HG03066 (cell line): ENCODE results near the gene SAMD4A.

Experiments
- ATAC-seq: cut with Tn5 transposase; IDR thresholded peaks from one replicate; pipeline ENCODE4 v1.9.1; 2021; ENCODE audit warnings: low read depth; ENCODE audit not compliant: unreplicated experiment

Gene SAMD4A

GRCh38 chr14:54627540-54628363 is 60.8 kb downstream of the SAMD4A start:
- ATAC-seq = peak; percentile 75

- ATAC-seq = no peak
These were observed 62.3 kb downstream of the SAMD4A start for GRCh38 chr14:54629183-54629582.

- no peak for ATAC-seq
These were observed 62.9 kb downstream of the SAMD4A start for GRCh38 chr14:54629635-54630360.

GRCh38 chr14:54631016-54631415 is 64.1 kb downstream of the SAMD4A start:
- ATAC-seq = no peak

DNA sequence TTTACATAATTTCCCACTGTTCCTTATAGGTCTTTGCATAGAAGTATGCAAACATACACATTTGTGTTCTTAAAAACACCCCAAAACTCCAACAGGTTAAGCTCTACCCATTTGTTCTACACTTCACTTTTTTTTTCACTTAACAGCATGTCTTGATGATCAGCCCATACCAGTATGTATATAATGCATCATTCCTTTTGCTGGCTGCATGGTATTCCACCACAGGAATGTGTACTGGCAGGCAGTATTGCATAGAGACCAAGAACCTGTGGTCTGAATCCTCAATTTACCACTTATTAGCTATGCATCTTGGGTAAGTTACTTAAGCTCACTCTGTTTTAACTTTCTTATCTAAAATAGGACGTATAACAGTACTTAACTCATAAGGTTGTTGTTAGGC is 65.5 kb downstream of the SAMD4A start:
- ATAC-seq = no peak

GRCh38 chr14:54633076-54633475 is 66.1 kb downstream of the SAMD4A start:
- no peak for ATAC-seq

DNA sequence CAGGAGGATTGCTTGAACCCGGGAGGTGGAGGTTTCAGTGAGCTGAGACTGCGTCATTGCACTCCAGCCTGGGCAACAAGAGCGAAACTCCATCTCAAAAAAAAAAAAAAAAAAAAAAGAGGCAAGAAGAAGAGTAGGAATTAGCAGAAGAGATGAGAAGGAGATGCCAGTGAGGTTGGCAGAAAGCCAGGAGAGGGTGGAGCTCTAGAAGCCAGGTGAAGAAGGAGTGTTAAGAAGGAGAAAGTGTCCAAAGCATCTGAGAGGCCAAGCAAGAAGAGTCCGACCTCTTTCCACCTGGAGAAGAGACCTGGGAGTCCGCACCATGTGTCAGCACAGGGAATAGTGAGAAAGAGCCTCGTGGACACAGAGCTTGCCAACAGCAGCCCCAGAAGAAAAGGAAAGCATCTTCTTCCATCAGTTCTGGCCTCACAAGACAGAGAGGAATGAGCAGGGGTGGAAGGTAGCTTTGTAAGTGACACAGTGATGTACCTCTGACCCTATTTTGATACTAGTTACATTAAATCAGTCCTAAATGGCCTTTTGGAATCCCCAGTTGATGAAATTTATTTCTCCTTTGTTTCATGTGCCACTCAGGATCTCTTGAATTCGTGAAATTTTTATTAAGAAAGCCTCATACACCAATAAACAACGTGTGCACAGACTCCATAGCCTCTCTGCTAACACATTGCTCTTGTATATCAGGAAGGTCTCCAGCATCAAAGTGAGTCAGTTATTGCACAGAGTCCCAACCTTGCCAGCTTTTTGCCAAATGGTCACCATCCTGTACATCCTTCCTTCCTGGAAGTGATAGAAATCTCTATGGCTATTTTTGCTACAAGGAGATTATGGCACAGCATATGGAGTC is 70.6 kb downstream of the SAMD4A start:
- ATAC-seq = no peak

- ATAC-seq = no peak
These were observed 71.2 kb downstream of the SAMD4A start for GRCh38 chr14:54638135-54638446.

DNA sequence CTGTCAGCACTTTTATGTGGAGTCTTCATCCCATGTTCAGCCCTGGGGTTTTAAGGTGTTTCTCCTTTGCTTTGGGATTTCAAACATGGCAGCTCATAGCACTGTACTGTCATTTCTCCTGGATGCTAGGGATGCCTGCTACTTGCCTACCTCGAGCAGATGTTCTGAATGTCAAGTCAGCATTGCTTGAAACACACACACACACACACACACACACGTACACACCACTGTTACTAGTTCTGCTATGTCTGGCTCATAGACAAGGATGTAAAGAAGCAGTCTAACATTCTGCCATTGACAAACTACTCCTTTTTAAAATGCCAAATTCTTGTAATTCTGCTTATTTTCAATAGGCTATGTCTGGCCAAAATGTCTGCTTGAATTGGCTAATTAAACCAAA is 72.7 kb downstream of the SAMD4A start:
- no peak for ATAC-seq

- no peak for ATAC-seq
These were observed 73.6 kb downstream of the SAMD4A start for GRCh38 chr14:54640506-54640905.

DNA sequence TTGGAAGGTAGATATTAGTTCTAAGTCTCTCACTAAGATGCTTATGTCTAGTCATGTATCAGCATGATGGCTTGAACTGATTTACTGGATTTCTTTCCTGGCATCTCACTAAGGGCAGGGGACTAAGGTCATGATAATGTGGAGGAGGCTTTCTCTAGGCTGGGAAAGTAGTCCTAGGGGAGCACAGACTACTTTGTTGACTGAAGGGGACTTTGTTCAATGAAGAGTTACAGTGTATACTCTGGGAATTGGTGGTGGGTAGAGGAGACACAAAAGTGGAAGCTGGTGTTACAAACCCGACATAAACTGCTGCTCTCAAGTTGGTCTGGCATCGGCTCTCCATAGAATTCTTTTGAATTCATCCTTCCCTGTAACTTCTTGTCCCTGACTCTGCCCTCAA is 75.2 kb downstream of the SAMD4A start:
- ATAC-seq = no peak

DNA sequence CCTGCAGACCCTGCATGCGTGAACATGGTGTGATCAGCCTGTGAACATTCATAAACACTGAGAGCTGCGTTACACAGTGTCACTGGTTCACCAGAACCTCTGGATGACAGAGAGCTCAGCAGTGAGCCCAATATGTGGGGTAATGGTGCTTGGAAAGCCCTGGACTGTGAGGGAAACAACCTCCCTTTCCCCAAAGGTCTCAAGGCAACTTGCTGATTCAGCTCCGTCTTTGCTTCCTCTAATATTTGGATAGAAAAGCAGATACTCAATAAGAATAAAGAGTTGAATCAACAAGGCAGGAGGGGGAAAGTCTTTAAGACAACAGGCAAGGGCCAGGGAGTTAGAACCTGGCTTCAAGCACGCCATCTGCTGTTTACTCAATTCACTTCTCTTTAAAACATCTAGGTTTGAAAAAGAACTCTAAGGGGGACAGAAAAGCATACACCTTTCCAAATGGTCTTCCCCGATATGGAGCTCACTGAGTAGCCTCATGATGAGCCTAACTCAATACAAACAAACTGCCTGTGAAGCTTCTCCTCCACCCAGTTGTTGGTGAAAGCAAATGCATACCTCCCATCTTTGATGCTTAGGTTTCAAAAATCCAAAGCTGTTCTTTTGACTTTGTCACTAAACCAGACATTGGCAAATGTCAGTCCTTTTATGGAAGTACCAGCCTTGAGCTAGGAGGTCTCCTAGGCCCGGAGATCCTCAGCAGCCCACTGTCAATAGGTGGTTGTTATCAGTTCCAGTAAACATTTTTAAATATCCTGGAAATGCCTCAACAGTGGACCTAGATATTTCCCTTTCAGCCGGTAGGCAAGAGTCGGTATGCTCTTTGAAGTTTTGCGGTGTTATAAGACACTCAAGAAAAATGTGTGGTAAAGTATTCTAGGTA is 76.1 kb downstream of the SAMD4A start:
- no peak for ATAC-seq

GRCh38 chr14:54643696-54644176 is 76.8 kb downstream of the SAMD4A start:
- ATAC-seq = no peak

DNA sequence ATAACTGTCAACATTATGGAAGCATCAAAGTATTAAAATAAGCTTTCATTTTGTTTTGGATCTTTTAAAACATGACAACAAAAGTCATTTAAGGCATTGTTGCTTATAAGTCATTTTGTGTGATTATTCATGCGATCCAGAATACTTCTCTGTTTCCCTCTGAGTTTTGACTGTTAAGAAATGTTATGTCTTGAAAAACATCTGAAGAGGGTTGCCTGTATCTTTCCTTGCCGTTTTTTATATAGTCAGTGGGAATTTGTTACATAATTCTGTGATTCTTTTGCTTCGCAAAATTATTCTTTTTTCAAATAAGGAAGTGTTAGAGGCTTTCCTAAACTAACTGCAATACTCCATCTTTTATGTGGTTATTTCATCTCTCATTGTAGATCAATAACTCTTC is 78.7 kb downstream of the SAMD4A start:
- no peak for ATAC-seq

DNA sequence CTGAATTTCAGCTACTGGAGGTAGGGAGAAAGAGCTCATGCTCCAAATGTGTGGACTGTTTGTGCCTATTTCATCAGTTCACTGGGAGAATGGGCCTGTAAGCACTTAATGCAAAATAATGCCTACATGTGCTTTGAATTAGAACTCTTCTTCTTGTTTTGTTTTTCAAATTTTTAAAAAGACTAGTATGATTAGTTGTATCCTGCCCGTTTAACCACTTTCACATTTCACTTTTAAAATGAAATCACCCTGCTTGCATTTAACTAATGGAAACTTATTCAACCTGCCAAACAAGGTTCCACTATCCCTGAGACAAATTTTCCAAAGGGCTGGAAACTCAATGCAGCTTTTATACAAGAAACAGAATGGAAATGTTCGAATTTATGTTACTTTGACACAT is 79.7 kb downstream of the SAMD4A start:
- ATAC-seq = no peak

- no peak for ATAC-seq
These were observed 80.5 kb downstream of the SAMD4A start for GRCh38 chr14:54647378-54647777.

DNA sequence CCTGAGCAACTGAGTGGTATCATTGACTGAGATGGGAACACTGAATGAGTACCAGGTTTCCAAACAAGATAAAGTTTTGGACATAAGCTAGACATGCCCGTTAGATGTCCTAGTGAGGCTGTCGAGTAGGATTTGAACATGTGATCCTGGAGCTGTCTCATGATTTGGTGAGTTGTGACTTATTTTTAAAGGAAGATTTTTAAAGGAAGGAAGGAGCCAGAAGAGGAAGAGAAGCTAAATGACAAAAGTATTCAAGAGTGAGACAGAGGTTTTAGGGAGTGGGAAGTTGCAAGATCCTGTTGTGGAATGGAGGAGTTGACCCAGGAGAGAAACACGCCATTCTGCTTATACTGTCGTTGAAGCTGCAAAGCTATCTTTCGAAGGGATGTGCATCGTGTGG is 82.1 kb downstream of the SAMD4A start:
- ATAC-seq = no peak

- no peak for ATAC-seq
These were observed 83.5 kb downstream of the SAMD4A start for GRCh38 chr14:54650331-54650958.

- ATAC-seq = no peak
These were observed 84.0 kb downstream of the SAMD4A start for GRCh38 chr14:54650959-54651351.

DNA sequence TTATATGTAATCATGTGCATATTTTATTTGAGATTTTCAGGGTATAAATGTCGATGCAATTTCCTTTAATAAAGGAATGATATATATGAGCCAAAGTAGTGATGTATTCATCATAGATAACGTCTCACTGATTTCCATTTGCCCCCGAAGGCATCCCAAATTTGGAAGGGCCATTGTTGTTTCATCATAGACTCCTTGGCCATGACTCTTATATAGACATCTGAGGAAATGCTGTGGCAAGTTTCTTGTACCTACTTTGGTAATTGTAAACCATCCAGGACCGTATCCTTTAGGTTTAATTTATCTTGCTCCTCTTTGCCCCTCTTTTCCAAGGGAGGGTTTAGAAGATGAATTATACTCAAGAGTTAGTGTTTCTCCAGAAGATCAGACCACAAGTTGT is 84.7 kb downstream of the SAMD4A start:
- no peak for ATAC-seq
